ENCODE results near the gene TMEM134. TPM values are rescaled to one million over a fixed set of nuclear protein-coding genes. Genes with fewer than 3 reads are reported as not detected.
"Not testable (repeated sequence)": the region's sequence is repeated elsewhere in the genome, so short reads cannot be mapped to it uniquely, and the experiment has no call there.

The TMEM134 gene, protein sequence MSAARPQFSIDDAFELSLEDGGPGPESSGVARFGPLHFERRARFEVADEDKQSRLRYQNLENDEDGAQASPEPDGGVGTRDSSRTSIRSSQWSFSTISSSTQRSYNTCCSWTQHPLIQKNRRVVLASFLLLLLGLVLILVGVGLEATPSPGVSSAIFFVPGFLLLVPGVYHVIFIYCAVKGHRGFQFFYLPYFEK
- 10 to 100 TPM; 38.7 to 57.6 (median 46.3) TPM for polyA plus RNA-seq (ENCODE audit: insufficient read length in 10 of 10)
- long read RNA-seq, donor 1, transcript TMEM134-201 (7 exons, 3,534 nt), result major isoform, 18 of 27 reads
- long read RNA-seq, donor 1, partial matches to known transcripts, result 0 of 27 reads
- long read RNA-seq, donor 1, other reads (novel, unspliced or antisense), result 0 of 27 reads
- long read RNA-seq, donor 2, transcript TMEM134-201 (7 exons, 3,534 nt), result major isoform, 11 of 13 reads
- long read RNA-seq, donor 2, partial matches to known transcripts, result 0 of 13 reads
- long read RNA-seq, donor 2, other reads (novel, unspliced or antisense), result 0 of 13 reads
- long read RNA-seq, donor 3, result 0 reads
- long read RNA-seq, donor 4, transcript TMEM134-201 (7 exons, 3,534 nt), result major isoform, 14 of 18 reads
- long read RNA-seq, donor 4, partial matches to known transcripts, result 0 of 18 reads
- long read RNA-seq, donor 4, other reads (novel, unspliced or antisense), result 0 of 18 reads
- long read RNA-seq, donor 5, transcript TMEM134-201 (7 exons, 3,534 nt), result major isoform, 22 of 38 reads
- long read RNA-seq, donor 5, partial matches to known transcripts, result 0 of 38 reads
- long read RNA-seq, donor 5, other reads (novel, unspliced or antisense), result 6 of 38 reads
- long read RNA-seq, donor 6, transcript TMEM134-205 (3 exons, 565 nt), result minor isoform, 9 of 31 reads
- long read RNA-seq, donor 6, transcript TMEM134-201 (7 exons, 3,534 nt), result major isoform, 15 of 31 reads
- long read RNA-seq, donor 6, partial matches to known transcripts, result 0 of 31 reads
- long read RNA-seq, donor 6, other reads (novel, unspliced or antisense), result 5 of 31 reads
- long read RNA-seq, donor 7, transcript TMEM134-201 (7 exons, 3,534 nt), result major isoform, 16 of 21 reads
- long read RNA-seq, donor 7, partial matches to known transcripts, result 0 of 21 reads
- long read RNA-seq, donor 7, other reads (novel, unspliced or antisense), result 0 of 21 reads
- long read RNA-seq, donor 8, transcript TMEM134-201 (7 exons, 3,534 nt), result major isoform, 14 of 20 reads
- long read RNA-seq, donor 8, partial matches to known transcripts, result 0 of 20 reads
- long read RNA-seq, donor 8, other reads (novel, unspliced or antisense), result 0 of 20 reads
- long read RNA-seq, donor 9, partial matches to known transcripts, result 0 of 4 reads
- long read RNA-seq, donor 9, other reads (novel, unspliced or antisense), result 0 of 4 reads

DNA sequence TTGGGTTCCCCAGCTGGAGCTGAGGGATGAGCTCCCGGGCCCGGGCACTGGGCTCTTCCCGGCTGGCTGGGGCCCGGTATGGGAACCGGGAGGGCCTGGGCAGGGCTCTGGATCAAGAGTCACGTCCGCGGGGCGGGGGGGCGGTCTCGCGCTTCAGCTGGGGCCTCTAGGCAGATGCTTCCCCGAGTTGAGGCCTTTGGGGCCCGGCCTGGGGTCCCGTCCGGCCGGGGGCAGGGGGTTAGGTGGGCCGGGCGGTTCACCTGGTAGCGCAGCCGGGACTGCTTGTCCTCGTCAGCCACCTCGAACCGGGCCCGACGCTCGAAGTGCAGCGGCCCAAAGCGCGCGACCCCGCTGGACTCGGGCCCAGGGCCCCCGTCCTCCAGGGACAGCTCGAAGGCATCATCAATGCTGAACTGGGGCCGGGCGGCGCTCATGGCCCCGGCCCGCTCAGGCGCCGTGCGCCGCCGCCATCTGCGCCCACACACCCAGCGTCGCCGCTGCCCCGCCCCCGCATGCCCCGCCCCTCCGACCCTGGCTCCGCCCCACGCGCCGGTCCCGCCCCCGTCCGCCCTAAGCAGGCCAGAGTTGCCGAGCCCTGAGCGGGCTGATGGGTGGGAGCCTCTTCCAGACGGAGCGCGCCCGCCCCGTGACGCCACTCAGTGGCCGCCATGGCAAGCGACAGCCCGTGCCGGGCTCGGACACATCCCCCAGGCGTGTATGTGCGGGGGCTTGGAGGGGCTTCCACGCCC, at the start of gene TMEM134:
TSS of gene TMEM134 (minus strand) at position 493 of the 749 bp plus-strand sequence. CDS start at position 434, 59 bp downstream.
- peak; percentile 91 to 96 (median 93) for DNase-seq

DNA sequence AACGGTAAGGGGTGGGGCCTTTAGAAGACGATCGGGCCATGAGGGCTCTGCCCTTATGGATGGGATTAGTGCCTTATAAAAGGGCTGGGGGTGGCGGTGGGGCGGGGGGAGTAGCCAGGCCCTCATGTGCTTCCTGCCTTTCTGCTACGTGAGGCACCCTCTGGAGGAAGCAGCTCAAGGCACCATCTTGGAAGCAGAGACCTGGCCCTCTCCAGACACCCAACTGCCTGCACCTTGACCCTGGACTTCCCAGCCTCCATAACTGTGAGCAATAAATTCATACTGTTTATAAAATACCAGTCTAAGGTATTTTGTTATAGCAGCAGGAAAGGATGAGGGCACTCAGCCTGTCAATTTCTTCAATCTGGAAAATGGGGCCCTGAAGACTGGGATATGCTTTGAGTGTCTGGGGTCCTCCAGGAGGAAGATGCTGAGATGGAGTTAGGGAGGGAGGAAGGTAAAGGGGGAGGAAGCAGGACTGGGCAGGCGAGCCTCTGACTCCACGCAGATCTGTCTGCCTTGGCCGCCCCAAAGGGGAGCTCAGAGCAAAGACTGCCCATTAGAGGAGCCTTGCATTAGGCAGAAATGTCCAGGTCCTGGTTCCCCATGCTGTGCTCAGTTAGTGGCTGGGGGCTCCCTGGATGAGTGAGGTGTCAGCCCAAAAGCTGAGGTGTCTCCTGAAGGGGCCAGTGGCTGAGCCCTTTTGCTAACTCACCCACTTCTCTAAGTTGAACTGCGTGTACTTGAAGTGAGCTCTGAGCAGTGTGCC, 48.9 kb upstream of the TMEM134 start:
- no peak for DNase-seq

DNA sequence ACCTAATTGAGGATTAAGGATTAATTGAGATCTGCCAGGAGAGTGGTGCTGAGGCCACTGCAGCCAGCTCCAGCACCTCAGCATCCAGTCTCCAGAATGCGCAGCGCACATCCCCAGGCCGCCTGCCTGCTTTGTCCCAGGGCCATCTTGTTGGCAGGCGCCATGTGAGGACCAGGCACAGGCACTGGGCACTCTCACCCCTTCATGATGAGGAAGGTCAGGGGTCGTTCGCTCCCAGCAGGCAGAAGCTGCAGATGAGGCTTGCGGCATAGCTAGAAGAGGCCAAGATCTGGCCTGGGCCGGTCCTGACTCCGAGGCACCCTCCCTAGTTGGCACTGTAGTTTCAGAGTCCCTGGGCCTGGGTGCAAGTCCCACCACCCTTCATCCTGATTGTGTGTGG, 47.8 kb upstream of the TMEM134 start:
- no peak for DNase-seq

DNA sequence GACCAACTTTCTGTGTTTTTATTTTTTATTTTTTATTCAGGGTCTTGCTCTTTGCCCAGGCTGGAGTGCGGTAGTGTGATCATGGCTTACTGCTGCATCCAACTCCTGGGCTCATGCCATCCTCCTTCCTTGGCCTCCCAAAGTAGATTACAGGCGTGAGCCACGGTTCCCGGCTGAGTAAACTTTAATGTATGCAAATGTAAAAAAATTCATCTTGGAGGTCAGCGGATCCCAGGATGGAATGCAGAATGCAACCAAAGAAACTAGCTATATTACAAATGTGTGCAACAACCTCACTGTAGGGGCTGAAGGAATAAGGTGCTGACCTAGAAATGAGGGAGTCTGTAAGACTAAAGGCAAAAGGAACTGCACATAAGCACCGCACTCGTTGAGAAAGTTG, 45.1 kb upstream of the TMEM134 start:
- DNase-seq, result no peak

DNA sequence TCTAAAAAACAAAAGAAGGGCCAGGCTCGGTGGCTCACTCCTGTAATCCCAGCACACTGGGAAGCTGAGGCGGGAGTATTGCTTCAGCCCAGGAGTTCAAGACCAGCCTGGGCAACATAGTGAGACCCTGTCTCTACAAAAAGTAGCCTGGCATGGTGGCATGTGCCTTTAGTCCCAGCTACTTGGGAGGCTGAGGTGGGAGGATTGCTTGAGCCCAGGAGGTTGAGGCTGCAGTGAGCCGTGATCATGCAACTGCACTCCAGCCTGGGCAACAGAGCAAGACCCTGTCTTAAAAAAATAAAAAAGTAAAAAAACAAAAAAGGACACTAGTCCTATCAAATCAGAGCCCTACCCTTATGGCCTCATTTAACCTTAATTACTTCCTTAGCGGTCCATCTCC, 42.5 kb upstream of the TMEM134 start:
- DNase-seq, result not testable (repeated sequence)

DNA sequence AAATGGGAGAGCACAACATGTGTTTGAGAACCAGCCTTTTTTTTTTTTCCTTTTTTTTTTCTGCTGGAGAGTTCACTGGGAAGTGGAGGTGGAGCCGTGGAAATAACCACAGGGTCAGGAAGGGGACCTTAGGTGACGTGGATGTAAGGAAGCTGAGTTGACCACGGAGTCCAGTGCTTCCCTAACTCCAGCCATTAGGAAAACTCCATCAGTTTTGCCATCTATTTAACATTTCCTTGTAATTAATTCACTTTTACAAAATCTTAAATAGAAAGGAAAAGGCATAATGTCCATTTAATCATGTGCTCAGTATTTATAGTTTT, 40.9 kb upstream of the TMEM134 start:
- no peak for DNase-seq

DNA sequence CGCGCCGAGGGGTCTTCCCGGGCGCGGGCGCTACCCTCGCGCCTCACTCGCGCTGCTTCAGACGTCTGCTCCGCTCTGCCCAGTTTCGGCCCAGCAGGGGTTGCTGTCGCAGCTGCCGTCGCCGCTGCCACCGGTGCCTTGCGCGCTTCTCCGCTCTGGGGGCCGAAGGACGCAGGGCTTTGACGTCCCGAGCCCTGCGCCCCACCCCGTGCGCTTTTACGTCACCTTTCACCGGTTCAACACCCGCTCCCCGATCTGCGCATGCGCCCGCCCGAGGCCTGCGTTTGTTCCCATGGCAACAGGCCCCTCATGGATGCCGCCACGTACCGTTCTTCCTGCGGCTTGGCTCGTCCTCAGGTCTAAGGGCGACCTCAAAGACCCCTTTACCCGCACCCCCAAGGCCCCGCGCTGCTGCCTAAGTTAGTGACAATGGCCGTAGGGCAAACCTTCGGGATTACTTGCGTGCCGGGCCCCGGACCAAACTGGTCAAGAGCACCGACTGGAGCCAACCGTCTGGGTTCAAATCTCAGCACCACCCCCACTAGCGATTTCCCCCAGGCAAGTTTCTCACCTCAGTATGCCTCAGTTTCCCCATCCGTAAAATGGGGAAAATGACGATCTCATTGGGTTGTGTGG, 39.6 kb upstream of the TMEM134 start:
- DNase-seq, result peak; percentile 94 to 98 (median 96)

DNA sequence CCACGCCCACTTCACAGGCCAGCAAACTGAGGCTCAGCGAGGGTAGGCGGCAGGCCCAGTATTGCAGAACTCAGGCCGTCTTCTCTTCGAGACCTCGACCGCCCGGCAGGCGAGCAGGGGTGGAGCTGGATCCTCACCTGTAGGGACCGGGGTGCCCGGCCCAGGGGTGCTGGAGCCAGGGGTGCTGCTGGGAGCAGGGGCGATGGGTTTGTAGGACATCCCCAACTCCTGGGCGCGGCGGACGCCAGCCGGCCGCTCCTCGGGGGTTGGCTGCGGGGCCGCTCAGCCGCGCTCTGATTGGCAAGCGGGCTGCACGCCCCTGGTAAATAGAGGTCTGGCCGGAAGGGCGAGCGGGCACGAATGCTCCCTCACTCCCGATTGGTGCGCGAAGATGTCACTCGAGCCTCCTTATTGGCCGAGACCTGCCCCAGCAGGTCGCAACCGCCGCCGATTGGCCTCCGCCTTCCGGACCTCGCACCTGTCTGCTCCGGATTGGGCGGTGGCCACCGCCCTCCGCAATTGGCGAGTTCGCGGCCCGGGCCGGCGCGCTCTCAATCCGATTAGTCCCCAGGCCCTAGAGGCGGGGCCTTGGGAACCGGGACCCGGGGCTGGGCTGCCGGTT, 38.9 kb upstream of the TMEM134 start, which contains the start of gene CDK2AP2:
TSS of gene CDK2AP2 (minus strand) at position 299 of the 622 bp plus-strand sequence. CDS start at position 219, 80 bp downstream.
- peak; percentile 96 to 99 (median 98) for DNase-seq

DNA sequence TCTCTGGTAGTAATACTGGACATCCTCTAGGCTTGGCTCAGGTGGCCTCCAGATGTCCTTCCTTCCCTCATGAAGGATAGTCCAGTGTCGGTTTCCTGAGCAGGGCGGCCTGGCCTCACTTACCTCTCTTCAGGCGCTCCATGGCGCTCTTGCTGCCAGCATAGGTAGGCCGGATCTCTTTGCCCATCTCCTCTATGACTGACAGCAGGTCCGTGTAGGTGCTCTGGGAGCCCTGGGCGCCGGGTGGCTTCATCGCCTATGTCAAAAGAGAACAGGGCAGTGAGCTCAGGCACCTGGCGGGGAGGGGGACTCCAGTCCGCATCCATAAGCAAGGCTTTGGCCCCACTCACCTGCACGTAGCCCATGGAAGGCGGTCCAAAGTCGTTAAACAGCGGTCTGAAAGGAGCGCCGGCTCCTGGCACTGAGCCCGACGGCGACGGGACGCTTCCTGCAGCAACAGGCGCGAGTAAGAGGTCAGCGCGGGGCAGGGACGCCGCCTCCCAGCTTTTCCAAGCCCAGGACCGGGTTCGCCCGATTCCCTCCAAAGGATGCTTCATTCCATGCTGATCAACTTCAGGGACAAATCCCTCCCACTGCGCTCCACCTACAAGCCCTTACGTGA, 38.3 kb upstream of the TMEM134 start:
- DNase-seq, result peak in 2 of 3 donors; percentile 24 to 33

DNA sequence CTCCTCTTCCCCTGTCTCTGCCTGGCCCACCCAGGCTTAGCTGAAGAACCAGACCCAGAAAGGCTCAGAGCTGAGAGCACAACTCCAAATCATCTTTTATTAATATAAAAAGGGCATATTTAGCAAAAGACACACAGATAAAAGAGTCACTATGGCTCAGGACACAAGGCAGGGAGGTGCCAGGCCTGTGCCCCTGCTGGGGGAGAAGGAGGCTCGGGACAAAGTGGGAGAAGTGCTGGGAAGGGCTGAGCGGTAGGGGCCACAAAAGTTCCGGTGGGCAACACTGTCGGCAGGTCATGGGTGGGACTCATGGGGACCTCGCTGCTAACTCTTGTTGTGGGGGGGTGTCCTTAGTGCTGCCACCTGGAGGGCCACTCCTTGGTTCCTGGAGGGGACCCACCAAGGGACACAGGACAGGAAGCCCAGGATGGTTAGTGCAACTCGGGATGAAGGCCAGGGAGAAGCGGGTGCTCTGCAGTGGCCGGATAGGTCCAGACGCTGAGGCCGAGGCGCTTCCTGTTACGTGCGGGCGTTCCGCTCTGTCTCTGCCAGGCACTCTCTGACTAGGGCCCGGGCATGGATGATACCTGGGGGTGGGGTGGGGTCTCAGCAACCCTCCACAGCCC, 37.5 kb upstream of the TMEM134 start:
- DNase-seq, result no peak

DNA sequence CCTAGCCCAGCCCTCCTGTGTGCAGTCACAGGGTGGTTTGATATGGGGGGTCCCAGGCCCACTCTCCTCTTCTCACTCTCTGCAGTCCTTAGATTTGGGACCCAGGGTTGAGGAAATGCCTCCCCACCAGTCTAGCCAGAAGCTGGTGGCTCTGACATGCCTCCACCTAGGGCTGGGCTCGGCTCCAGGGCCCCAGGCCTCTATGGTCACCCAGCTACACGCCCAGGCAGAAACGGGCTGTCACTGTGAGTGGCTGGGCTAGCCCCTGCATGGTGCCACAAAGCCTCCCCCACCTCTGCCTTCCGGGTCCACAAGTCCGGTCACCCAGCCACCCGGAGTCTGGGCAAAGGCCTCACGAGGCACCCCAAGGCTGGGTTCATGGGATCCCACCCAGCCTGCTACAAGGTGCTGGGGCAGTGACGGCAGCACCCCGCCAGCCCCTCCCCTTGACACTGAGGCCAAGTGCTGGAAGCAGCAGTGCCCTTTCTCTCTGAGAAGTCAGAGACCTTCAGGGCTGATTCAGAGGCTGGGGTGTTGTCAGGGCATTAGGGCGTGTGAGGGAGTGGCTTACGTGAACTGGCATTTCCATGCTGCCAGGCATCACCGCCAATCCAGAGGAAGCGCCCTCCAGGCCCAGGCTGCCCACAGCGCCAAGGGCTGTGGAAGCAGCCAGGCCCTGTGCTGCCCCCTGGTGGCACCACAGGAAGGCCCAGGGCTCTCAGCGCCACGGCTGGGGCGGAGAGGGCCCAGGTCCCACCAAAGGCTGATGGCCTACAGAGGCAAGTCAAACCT, 36.8 kb upstream of the TMEM134 start:
- peak; percentile 72 to 92 (median 88) for DNase-seq

DNA sequence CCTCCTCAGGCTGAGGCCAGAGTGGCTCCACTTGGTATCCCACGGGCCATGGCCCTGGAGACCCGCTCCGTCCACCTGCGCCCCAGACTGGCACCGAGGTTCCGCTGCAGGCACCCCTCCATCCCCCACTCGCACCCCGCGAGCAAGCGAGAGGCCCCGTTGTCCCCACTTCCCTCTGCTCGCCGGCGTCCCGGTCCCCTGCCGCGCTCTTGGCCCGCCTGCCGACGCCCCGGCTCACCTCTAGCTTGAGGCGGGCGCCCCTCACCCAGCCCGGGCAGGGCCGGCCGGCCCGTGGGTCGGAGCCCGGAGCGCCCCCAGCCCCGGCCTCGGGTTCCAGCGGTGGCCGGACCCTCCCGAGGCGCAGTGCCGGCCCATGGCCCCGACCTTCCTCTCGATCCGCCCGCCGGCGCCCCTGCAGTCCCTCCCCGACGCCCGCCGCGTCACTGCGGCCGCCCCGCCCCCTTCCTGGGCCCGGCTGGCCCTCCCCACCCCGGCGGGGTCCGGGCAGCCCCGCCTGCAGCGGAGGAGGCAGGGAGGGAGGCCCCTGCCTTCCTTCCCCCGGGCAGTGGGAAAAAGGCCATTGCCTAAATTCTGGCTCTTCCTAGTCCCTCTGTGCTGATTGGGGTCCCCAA, 36.0 kb upstream of the TMEM134 start, which contains the start of gene PITPNM1:
TSS of gene PITPNM1 (minus strand) at position 414 of the 632 bp plus-strand sequence. CDS start 1,183 bp downstream, outside the sequence.
- peak; percentile 42 to 84 (median 75) for DNase-seq

DNA sequence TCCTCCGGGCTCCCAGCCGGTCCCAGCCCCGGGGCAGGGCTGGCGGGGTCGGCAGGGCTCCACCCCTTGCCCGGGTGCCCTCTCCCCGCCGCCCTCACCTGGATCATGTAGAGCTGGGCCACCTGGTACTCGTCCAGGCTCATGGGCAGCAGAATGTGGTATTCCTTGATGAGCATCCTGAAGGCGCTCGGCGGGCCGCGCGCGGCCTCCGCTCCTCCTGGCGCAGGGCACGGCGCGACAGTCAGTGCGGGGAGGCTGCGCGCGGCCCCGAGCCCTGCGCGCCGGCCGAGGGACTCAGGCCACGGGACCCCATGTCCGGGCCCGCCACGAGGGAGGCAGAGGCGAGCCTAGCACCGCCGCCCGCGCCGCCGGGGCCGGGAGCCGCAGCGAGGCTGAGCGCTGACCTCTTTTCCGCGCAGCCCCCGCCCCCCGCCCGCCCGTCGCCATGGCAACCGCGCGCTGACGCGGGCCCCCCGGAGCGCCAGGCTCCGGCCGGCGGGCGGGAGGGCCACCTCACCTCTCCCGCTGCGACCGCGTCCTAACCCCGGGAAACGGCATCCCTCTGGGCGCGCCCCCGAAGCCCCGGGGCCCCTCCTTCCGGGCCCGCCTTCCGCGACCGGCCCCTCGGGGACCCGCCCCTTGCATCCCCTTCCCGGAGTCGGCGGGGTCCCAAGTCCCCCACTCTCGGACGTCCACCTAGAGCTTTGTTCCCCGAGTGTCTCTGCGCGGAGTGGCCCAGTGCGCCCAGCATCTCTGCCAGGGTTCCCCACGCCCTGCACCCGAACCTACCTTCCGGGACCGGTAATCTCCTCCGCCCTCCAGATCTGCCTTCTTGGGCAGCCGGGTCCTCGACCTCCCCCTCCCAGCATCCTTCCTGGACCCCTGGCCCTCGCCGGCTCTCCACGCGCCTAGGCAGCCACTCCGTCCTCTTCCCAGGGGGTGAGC, 35.2 kb upstream of the TMEM134 start:
- DNase-seq, result peak in 2 of 3 donors; percentile 27 to 54

DNA sequence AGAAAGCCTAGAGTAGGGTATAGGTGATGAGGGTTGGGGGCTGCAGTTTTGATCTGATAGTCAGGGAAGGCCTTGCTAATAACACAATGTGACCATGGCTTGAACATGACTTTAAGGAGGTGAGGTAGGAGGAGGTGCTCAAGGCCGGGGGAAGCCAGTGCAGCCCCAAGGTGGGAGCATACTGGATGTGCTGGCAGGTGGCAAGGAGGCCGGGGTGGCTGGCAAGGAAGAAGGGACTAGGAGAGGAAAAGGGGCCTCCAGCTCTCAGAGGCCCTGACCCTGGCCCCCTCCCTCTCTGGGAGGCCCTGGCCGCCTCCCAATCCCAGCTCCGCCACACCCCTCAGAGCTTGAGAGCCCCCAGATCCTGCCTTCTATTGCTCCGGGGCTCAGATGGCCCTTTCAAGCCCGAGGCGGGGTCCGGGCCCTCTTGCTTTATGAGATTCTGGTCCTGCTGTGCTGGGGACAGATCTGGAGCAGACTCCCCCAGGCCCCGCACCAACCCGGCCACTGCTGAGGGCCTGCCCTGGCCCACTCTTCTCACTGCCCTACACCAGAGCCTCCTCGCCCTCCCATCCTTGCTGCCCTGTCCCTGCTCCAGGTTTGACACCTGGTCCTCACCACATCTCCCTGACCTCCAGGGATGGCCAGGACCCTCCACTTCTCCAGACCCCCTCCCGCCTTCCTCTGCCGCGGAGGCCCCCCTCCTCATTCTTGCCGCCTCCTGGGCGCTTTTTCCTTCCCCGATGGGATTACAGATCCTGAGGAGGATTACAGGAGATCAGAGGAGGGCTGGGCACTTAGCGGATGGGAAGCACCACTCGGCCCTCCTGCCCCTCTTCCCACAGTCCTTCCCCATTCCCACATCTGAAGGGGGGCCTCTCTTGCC, 34.3 kb upstream of the TMEM134 start:
- no peak for DNase-seq

Measured in muscle of back (tissue), 13 donors.